ENCODE data around the gene TNFRSF13B.

The TNFRSF13B gene

DNA sequence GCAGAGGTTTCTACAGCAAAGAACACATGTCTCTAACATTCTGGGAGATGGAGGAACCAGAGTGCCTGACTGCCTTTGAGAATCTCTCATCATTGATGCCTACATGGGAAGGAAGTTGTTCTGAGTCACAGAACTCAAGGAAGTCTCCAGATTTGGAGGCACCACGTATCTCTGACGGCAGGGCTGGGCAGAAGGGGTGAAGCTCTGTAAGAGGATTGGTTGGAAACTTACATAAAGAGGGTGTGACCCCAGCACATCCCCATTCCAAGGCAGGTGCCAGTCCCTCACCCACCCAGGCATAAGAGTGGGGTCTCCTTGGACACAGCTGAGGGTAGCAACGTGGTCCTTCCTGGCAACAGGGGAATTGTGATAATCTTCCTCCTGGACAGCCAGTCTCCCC is 17.4 kb downstream of the TNFRSF13B start:
- no peak for DNase-seq

DNA sequence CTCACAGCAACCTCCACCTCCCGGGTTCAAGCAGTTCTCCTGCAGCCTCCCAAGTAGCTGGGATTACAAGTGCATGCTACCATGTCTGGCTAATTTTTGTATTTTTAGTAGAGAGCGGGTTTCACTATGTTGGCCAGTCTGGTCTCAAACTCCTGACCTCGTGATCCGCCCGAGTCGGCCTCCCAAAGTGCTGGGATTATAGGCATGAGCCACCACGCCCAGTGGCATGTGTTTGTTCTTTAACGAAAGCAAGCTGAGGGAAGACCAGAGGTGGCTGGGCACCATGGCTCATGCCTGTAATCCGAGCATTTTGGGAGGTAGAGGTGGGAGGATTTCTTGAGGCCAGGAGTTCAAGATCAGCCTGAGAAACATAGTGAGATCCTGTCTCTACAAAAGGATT is 18.1 kb downstream of the TNFRSF13B start:
- no peak for DNase-seq

DNA sequence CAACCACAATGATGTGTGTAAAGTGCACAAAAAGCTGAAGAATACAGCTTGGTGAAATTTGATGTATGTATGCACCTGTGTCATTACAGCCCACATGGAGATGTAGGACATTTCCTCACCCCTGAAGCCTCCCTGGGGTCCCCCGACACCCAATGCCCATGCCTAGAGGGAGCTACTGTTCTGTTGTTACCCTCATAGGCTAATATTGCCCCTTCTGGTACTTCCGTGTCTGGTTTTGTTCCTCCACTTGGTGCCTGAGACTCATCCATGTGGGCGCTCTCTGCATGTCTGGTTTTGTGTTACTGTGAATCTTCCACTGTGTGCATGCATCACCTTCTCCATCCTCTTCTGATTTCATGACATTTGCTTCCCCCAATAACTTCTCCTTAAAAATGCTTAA is 18.6 kb downstream of the TNFRSF13B start:
- DNase-seq, result no peak

DNA sequence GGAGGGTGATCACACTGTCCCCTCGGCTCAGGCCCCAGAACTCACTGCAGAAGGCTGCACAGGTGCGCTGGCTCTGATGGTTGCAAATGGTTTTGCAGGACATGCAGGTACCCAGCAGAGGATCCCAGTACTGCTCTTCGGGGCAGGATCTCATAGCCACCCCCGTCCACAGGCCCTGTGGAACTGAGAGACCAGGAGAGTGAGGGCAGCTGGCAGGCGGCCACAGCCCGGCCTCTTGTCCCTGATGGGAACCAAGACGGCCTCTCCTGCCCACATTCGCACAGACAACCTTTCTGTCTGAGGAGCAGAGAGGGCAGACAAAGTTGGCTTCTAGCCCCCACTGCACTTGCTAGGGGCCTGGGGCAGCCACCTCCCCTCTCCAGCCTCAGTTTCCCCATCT is 19.5 kb downstream of the TNFRSF13B start:
- DNase-seq, result no peak

DNA sequence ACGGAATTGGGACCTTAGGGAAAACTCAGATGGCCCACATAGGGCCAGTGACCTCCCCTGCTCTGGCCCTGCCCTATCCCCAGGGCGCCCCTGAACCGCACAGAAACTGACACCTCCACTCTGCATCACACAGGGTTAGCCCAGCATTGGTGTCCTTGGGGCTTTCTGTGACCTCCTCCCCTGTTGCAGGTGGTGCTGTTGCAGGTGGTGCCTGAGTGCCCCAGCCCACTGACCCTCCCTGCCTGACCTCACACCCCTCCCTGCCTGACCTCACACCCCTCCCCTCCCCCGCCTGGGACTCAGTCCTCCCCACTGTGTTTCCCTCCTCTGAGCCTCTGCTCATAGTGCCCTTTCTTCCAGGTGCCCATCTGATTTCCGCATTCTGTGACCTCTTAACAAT is 21.4 kb downstream of the TNFRSF13B start:
- DNase-seq, result no peak

DNA sequence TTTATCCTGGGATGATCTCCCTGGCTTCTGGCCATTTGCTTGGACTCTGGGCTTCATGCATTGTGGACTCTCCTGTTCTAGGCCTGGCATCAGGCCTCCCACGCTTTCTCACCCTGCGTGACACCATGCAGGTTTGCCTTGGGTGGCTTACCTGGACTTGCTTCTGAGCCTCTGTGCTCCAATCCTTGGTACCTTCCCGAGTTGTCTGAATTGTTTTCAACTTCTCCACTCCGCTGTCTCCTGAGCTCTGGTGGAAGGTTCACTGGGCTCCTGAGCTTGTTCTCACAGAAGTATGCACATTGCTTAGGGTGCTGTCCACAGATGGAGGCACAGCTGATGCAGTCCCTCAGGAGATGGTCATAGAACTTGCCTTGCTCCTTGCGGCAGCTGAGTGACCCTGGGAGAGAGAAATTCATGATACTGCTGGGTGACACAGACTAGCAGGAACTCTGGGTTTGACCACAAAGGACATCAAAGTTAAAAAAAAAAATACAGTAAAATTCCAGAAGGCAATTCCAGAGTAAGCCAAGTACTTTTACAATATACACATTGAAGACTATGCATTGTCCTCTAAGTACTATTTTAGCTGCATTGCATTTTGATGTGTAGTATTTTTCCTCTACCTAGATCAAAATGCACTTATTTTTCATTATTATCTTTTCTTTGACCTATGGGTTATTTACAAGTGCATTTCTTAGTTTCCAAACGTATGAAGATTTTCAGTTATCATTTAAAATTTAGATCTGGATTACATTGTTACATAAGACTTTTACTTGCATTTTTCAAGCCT is 23.1 kb downstream of the TNFRSF13B start:
- DNase-seq, result no peak

DNA sequence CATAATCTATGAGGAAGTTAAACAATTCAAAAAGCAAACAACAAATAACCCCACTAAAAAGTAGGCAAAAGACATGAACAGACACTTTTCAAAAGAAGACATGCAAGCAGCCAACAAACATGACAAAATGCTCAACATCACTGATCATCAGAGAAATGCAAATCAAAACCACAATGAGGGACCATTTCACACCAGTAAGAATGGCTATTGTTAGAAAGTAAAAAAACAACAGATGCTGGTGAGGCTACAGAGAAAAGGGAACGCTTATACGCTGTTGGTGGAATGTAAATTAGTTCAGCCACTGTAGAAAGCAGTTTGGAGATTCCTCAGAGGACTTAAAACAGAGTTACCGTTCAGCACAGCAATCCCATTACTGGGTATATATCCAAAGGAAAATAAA is 24.4 kb downstream of the TNFRSF13B start:
- no peak for DNase-seq

DNA sequence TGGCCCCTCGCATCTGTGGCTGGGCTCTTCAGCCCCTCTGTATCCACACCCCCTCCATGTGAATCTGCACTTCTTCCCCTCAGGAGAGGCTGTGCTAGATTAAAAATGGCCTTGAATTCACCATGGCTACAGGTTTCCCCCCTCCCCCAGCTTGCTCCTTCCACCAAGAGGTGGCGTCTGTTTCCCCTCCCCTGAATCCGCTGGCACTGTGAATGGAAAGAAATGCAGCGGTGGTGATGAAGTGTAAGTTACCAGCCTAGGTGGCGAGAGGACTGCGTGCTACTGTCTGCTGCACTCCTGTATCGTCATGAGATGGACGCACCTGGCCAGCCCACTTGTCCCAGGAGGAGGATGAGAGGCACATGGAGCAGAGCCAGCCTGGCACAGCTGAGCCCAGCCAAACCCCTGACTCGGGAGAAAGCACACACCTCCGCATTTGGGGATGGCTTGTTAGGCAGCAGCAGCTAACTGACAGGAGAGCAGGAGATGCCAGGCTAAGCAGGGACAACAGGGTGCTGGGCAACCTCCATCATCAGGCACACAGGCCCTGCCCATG is 26.2 kb downstream of the TNFRSF13B start:
- DNase-seq, result peak in 1 of 3 experiments; percentile 3

DNA sequence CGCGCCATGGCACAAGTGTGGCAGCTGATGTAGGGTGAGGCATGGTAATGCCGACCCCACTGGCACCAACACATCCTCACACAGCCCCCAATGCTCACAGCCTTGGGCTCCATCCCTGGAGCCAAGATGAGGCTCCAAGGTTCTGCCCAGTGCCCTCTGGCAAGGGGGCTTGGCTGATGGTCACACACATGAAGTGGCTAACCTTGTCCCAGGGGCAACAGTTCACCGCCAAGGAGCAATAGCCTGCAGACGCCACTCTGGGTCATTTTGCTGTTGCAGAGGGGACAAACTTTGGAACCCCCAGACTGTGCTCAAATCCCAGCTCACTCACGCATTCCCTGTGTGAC is 26.8 kb downstream of the TNFRSF13B start:
- DNase-seq, result no peak

DNA sequence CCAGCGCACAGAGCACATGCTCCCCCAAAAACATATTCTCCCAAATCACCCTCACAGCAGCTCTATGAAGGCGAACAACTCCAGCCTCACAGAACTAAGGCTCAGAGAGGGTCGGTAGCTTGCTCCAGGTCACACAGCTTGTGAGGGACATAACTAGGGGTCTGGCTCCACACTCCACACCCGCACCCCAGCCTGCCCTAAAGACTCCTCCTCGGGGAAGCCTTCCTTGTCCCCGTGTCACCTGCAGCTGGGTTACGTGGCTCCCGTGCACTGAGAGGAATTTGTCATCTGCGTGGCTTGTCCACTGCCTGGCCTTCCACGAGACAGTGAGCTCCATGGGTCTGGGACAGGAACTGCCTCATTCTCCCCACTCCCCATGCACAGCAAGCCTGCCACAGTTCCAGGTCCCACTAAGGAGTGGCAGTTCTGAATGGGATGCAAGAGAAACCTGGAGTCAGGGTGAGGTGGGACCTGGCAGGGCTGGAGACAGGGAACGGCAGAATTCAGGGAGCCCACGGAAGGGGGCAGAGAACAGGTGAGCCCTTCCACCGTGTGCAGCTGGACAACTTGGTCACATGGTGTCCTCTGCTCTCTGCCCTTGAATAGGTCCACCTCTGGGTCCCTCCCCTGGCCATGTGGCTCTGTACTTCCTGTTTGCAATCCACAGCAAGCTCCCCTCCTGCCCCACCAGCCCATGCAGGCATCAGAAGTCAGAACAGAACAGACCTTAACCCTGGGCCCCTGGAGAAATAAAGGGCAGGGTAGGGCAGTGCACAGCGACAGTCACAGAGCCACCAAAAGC is 27.4 kb downstream of the TNFRSF13B start:
- DNase-seq, result no peak

DNA sequence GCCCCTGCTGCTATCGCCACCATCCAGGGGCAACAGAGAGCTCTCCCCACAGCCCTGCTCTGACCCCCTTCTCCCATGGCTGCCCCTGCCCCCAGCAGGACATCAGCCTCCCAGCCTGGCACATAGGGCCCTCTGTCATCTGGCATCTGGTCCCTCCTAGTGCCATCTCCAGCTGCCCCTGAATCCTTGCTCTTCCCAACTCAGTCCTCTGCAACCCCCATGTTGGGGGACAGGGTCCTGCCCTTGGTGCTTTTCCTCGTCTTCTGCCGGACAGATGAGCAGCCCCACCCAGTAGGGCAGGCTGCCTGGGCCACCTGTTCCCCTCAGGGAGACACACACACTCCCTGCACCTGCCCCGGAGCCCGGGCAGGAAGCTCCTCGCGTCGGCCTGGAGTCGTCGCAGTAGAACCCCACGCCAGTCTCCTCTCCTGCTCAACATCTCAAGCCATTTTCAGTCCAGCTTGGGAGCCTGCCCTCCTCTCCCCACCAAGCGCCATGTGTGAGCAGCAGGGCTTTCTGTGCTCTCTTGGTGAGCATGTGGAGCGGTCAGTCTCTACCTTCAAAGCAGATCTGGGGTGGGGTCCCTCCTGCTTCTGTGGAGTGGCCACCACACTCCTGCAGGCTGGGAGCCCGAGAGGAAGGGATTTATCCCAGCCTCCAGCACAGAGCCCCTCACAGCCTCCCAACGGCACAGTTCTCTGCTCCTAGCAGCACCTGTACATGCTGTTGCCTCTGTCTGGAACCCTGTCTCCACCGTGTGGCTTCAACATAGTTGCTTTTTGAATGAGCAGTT is 28.2 kb downstream of the TNFRSF13B start:
- no peak for DNase-seq

DNA sequence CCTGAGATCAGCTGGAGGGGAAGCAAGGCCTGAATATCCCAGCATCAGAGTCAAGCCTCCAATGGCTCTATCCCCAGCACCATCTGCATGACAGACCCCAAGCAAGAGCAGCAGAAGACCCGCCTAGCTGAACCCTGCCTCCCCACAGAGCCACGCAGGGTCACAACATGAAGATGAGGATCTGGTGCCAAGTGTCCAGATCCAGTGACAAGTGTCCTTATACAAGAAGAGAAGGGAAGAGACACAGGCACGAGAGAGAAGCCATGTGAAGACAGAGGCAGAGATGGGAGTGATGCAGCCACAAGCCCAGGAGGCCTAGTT is 28.9 kb downstream of the TNFRSF13B start:
- no peak for DNase-seq

DNA sequence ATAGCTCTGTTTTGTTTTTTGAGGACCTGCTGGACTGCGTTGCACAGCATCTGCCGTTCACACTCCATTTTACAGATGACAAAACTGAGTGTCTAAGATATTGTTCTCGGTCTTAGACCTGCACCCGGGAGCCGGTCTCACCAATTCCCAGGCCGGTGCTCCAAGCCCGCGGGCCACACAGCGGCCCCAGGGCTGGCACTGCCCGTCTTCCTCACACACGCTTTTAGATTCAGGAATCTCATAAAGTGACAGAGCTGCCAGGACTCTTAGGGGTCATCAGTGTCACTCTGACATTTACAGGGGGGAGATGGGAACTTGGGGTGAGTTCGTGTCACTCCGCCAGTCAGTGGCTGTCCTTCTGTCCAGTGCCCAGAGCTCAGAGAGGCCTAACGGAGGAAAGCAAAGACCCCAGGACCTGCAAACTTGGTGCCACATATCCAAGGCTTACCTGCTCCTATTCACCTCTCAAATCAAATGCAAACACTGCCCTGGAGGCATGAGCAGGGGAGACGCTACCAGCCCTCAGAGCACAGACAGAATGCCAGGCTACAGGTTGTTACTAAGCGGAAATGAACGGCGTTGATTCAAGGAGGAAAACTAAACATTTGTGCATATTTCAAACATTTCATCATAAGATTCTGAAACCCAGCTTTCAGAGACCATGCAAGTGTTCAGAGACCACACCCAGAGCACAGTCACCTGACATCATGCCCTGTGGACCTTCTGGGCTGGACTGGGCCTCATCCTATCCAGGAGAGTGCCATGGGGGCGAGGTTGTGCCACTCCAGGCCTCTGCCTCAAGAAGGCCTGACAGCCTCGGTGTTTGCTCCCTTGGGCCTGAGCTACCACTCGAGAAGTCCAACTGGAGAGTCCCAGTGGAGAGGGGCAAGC is 29.5 kb downstream of the TNFRSF13B start:
- no peak for DNase-seq

DNA sequence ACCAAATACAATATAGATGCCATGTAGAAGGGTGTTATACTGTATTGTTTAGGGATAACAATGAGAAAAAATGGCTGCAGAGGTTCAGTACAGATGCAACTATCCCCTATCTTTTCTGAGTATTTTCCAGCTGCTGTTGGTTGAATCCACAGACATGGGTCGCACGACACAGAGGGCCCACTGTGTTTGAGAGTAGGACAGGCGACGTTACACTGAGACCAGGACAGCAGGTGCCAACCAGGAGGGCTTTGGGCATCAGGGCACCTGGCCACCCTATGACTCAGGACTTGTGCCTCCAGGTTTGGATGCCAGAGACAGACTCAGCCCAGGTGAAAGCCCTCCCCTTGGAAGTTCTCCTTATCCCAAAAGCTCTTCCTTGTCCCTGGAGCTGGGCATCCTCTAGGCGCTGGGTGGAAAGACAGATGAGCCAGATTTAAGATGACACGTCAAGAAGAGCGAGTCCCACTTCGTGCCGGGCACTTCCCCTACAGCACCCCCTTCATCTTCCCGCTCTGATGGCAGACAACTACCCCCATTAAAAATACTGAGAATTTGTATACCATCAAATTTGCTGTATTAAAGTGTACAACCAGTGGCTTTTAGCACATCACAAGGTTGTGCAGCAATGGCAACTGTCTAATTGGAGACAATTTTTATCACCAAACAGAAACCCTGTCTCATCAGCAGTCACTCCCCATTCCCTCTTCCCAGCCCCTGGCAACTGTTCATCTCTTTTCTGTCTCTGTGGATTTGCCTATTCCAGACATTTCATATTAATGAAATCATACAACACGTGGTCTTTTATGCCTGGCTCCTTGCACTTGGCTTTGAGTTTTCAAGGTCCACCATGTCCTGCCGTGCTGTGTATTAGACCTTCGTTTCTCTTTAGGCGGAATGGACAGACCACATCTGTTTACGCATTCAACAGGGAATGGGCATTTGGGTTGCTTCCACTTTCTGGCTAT is 30.6 kb downstream of the TNFRSF13B start:
- DNase-seq, result no peak

DNA sequence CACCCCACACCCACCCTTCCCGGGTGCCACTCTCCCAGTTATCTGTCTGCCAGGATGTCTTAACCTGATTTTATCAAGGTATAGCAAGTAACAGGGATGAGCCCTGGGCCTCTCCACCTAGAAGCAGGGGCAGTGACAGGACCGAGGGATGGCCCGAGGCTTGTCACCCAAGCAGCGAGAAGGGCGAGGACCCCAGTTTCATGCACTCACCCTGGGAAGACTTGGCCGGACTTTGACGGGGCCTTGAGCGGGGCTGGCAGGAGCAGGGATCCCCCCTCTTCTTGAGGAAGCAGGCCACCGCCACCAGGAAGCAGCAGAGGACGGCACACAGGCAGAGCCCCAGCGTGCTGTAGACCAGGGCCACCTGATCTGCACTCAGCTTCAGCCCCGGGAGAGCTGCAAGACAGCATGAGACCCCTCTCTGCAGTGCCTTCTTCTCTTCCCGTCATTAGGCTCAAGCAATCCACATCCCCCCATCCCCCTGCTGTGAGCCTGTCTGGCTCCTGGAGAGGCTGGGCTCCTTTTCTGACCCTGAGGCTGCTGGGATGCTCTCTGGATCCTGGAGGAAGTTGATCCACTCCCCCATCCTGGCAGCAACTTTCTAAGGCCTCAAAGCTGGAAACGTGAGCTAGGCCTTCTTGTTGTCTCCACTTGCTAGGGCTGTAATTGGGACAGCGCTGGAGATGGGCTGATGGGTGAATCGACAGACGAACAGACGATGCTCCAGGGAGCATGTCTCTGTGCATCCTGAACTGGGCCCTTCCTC is 31.6 kb downstream of the TNFRSF13B start:
- DNase-seq, result no peak

DNA sequence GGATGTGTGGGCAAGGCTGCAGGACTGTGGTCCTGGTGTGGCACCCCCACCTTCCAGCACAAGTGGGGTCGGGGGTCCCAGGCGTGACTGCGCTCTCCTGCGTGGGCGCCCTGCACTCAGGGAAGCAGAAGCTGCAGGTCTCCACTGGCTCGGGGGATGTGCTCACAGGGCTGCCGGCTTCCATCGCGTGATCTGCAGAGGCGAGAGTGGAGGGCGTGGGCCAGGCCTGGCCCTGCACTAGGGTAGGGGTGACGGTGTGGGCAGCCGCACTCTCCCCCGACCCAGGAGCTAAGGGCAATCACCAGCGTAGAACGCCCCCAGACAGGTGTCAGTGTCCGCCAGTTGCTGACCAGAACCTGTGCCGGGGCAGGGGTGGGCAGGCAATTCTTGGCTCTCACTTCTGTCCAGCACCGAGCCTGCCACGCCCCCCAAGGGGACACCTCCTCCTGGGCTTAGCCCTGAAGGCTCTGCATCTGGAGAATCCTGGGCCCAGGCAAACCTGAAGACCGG is 32.3 kb downstream of the TNFRSF13B start:
- DNase-seq, result no peak

DNA sequence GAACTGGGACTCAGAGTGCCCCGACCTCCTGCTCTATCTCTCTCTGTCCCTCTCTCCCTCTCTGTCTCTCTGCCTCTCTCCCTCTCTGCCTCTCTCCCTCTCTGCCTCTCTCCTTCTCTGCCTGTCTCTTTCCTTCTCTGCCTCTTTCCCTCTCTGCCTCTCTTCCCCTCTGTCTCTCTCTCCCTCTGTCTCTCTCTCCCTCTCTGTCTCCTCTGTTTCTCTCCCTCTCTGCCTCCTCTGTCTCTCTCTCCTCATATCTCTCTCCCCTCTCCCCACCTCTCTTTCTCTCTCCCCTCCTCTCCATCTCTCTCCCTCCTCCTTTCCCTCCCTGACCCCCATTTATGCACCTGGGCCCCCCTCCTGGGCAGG is 32.7 kb downstream of the TNFRSF13B start:
- no peak for DNase-seq

DNA sequence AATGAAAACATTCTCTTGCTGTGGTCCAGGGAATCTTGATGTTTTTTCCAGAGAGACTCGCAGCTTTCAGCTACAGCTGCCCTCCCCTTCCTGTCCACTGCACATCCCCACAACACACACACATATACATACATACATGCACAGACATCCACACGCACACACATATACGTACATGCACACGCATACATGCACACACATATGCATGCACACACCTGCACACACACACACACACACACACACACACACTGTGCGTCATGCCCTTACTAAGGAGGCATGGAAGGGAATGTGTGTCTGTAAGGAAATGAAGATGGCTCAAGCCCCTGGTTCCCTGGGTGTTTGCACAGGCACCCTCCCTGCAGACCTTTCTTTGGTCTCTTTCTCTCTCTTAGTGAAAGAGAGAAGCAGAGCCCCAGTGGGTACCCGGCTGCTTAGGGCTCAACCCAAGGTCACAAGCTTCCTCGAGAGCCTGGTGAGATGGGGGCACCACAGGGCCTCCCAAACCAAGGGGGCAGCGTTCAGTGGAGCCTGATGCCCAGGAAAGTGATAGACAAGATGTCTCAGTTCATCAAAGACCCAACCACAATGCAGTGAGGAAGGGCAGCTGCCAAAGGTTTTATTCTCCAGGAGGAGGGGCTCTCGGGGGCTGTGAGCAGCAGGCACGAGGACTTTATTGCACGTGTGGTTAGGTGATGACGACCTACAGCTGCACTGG is 33.3 kb downstream of the TNFRSF13B start:
- no peak for DNase-seq

DNA sequence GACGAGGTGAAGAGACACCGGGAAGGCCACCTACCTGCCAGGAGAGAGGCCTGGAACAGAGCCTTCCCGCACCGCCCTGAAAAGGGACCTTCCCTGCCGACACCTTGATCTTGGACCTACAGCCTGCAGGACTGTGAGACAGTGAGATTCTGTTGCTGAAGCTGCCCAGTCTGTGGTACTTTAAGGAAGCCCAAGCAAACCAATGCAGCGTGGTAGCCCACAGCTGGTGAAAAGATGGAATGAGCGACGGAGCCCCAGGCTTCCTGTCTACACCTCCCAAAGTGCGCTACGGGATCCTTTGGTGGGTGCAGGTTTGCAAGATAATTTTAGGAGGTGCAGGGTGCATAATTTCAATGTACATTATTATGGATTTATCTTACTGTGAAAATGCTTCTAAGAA is 33.9 kb downstream of the TNFRSF13B start:
- no peak for DNase-seq

DNA sequence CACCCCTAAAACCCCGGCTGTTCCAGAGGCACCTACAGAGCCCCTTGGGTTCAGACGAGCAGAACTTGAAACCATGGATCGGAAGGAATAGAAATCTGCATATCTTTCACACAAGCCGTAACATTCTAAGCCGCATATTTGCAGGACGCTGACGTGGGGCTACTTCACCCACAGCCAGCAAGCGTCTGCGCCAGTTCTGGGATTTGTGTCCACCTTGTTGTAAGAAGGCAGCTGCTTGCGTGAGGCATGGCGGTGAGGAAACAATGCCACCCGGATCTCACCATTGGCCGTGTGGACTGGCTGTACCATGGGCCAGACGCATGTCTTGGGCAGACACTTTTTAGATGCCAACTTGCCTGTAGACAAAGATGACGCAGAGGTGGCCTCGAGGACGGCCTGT is 34.5 kb downstream of the TNFRSF13B start:
- DNase-seq, result no peak

All from NCI-H1417 (cell line).